HEK293 (cell line): ENCODE measurements around the gene CTCFL.

Experiments used
- CTCF ChIA-PET: fragments of 350-600 bp; formaldehyde crosslinking; extraction: SDS; loops from one replicate; lab custom pipeline; 2021; ENCODE audit warnings: antibody characterized with exemption; lab: Yijun Ruan, JAX
- POLR2A ChIA-PET: fragments of 300-600 bp; formaldehyde crosslinking; extraction: SDS; loops from one replicate; lab custom pipeline; 2020; ENCODE audit warnings: antibody characterized with exemption, inconsistent platforms; lab: Yijun Ruan, JAX
- H3K27ac ChIP-seq: fragments of 200-500 bp; sonication (Bioruptor generic); 2 replicates; pipeline ENCODE4 v1.5.1; 2014; ENCODE audit warnings: low read depth, low read length, control low read depth, inconsistent platforms; ENCODE audit errors: extremely low read depth
- H3K36me3 ChIP-seq, 2 experiments: fragments of 200-500 bp in 1 of 2; sonication (Bioruptor generic) in 1 of 2; 1 replicate in 1 of 2; 2 replicates in 1 of 2; pipeline ENCODE4 v1.5.1; 2014 to 2017; ENCODE audit warnings: inconsistent platforms in 2 of 2, low read length in 2 of 2; ENCODE audit not compliant: control insufficient read depth in 2 of 2, insufficient read depth in 1 of 2
- H3K4me1 ChIP-seq: fragments of 200-500 bp; sonication (Bioruptor generic); 2 replicates; pipeline ENCODE4 v1.5.1; 2014; ENCODE audit warnings: mild to moderate bottlenecking, low read length, inconsistent platforms; ENCODE audit not compliant: control insufficient read depth, insufficient read depth
- H3K4me3 ChIP-seq: 2 replicates; pipeline ENCODE4 v1.5.1; 2011; ENCODE audit warnings: low read depth, mild to moderate bottlenecking, control low read depth, low read length, moderate library complexity
- H3K9me3 ChIP-seq: fragments of 200-500 bp; sonication (Bioruptor generic); 2 replicates; pipeline ENCODE4 v1.5.1; 2014; ENCODE audit warnings: low read depth, low read length, inconsistent platforms; ENCODE audit not compliant: control insufficient read depth, insufficient read depth
- CTCF ChIP-seq: fragments of 450-650 bp; formaldehyde crosslinking; IDR thresholded peaks from 2 replicates; pipeline ENCODE4 v1.5.1; 2016; ENCODE audit warnings: missing biosample characterization, missing genetic modification characterization
- ELK4 ChIP-seq: IDR thresholded peaks from 2 replicates; pipeline ENCODE4 v1.6.1; 2011; ENCODE audit warnings: mild to moderate bottlenecking, low read depth, low read length, borderline replicate concordance
- INSM2 ChIP-seq: fragments of 450-650 bp; formaldehyde crosslinking; IDR thresholded peaks from 2 replicates; pipeline ENCODE4 v1.5.1; 2016; ENCODE audit warnings: missing biosample characterization, missing genetic modification characterization
- PATZ1 ChIP-seq: fragments of 450-650 bp; formaldehyde crosslinking; IDR thresholded peaks from 2 replicates; pipeline ENCODE4 v1.5.1; 2016; ENCODE audit warnings: missing biosample characterization, missing genetic modification characterization
- SCRT2 ChIP-seq: fragments of 450-650 bp; formaldehyde crosslinking; IDR thresholded peaks from 2 replicates; pipeline ENCODE4 v1.5.1; 2016; ENCODE audit warnings: missing biosample characterization, missing genetic modification characterization
- YY1 ChIP-seq: fragments of 450-650 bp; formaldehyde crosslinking; IDR thresholded peaks from 2 replicates; pipeline ENCODE4 v1.5.1; 2018; ENCODE audit warnings: missing biosample characterization, missing genetic modification characterization
- ZFHX2 ChIP-seq: fragments of 450-650 bp; formaldehyde crosslinking; conservative IDR thresholded peaks from 2 replicates; pipeline ENCODE4 v1.5.1; 2016; ENCODE audit warnings: missing biosample characterization, missing genetic modification characterization
- ZNF133 ChIP-seq: fragments of 450-650 bp; formaldehyde crosslinking; IDR thresholded peaks from 2 replicates; pipeline ENCODE4 v1.5.1; 2016; ENCODE audit warnings: missing biosample characterization, missing genetic modification characterization
- ZNF18 ChIP-seq: fragments of 450-650 bp; formaldehyde crosslinking; IDR thresholded peaks from 2 replicates; pipeline ENCODE4 v1.5.1; 2016; ENCODE audit warnings: missing biosample characterization, missing genetic modification characterization
- ZNF266 ChIP-seq: fragments of 450-650 bp; formaldehyde crosslinking; IDR thresholded peaks from 2 replicates; pipeline ENCODE4 v1.5.1; 2016; ENCODE audit warnings: missing biosample characterization, missing genetic modification characterization, low read depth
- ZNF37A ChIP-seq: fragments of 450-650 bp; IDR thresholded peaks from 2 replicates; pipeline ENCODE4 v1.5.1; 2018; ENCODE audit warnings: missing biosample characterization, missing genetic modification characterization
- ZNF510 ChIP-seq: fragments of 450-650 bp; formaldehyde crosslinking; IDR thresholded peaks from 2 replicates; pipeline ENCODE4 v1.5.1; 2018; ENCODE audit warnings: mild to moderate bottlenecking, missing genetic modification characterization, missing biosample characterization; ENCODE audit not compliant: insufficient replicate concordance
- ZNF513 ChIP-seq: fragments of 450-650 bp; IDR thresholded peaks from 2 replicates; pipeline ENCODE4 v1.5.1; 2018; ENCODE audit warnings: missing biosample characterization, missing genetic modification characterization
- ZNF560 ChIP-seq: fragments of 450-650 bp; formaldehyde crosslinking; IDR thresholded peaks from 2 replicates; pipeline ENCODE4 v1.5.1; 2017; ENCODE audit warnings: missing biosample characterization, missing genetic modification characterization, borderline replicate concordance
- ZNF623 ChIP-seq: fragments of 450-650 bp; formaldehyde crosslinking; IDR thresholded peaks from 2 replicates; pipeline ENCODE4 v1.5.1; 2016; ENCODE audit warnings: missing biosample characterization, missing genetic modification characterization
- ZNF639 ChIP-seq: fragments of 450-650 bp; formaldehyde crosslinking; IDR thresholded peaks from 2 replicates; pipeline ENCODE4 v1.5.1; 2016; ENCODE audit warnings: missing biosample characterization, missing genetic modification characterization
- ZNF645 ChIP-seq: fragments of 450-650 bp; formaldehyde crosslinking; IDR thresholded peaks from 2 replicates; pipeline ENCODE4; 2016; ENCODE audit warnings: missing biosample characterization, missing genetic modification characterization
- ZNF654 ChIP-seq: fragments of 450-650 bp; formaldehyde crosslinking; IDR thresholded peaks from 2 replicates; pipeline ENCODE4 v1.5.1; 2016; ENCODE audit warnings: low read depth, missing biosample characterization, missing genetic modification characterization
- ZNF660 ChIP-seq: fragments of 450-650 bp; IDR thresholded peaks from 2 replicates; pipeline ENCODE4 v1.5.1; 2018; ENCODE audit warnings: missing biosample characterization, mild to moderate bottlenecking, missing genetic modification characterization
- ZNF76 ChIP-seq: fragments of 450-650 bp; formaldehyde crosslinking; IDR thresholded peaks from 2 replicates; pipeline ENCODE4; 2016; ENCODE audit warnings: low read depth, missing biosample characterization, missing genetic modification characterization, borderline replicate concordance
- ZNF768 ChIP-seq: fragments of 450-650 bp; formaldehyde crosslinking; IDR thresholded peaks from 2 replicates; pipeline ENCODE4 v1.5.1; 2018; ENCODE audit warnings: missing biosample characterization, mild to moderate bottlenecking, missing genetic modification characterization

CTCFL gene

GRCh38 chr20:57524511-57525176 lies at the start of gene CTCFL:
Gene CTCFL (minus strand): TSS chr20:57525140. CDS start chr20:57524205, 935 bp downstream.
- no peaks in the 10 kb centered on the region for H3K4me1 ChIP-seq
- no peak within 1 kb of the TSS for H3K27ac ChIP-seq
- CTCF ChIA-PET = no interaction called here
- TF ChIP-seq ZFHX2 (tag by site-specific recombination) (0 out of 2 replicates have a peak, but pooled peaks have one; percentile 11), ZNF660 (tag by site-specific recombination) (no peak)
- H3K4me3 ChIP-seq = no peak within 1 kb of the TSS
- POLR2A ChIA-PET = no interaction called here
- no peaks in the 10 kb centered on the region for H3K9me3 ChIP-seq
- no peaks in the 10 kb centered on the region for H3K36me3 ChIP-seq

GRCh38 chr20:57573894-57574293 lies 49.0 kb upstream of the CTCFL start:
- CTCF ChIA-PET = interaction anchor here (0.8 to 4.5 kb wide), 14 partner anchors 9 to 76 kb away, joined by 3 to 33 read pairs (median 5); partner anchors contain the start of gene PCK1
- no peak overlapping the region for H3K27ac ChIP-seq
- H3K4me3 ChIP-seq = no peak overlapping the region
- no peaks in the 10 kb centered on the region for H3K9me3 ChIP-seq
- no peaks in the 10 kb centered on the region for H3K4me1 ChIP-seq
- POLR2A ChIA-PET = no interaction called here
- H3K36me3 ChIP-seq = no peaks in the 10 kb centered on the region
- TF ChIP-seq PATZ1 (tag by site-specific recombination) (no peak), ZNF133 (tag by site-specific recombination) (no peak), ZNF560 (no peak), ZNF513 (no peak), ZNF76 (tag by site-specific recombination) (no peak), ELK4 (no peak), YY1 (tag by site-specific recombination) (no peak), ZNF654 (tag by site-specific recombination) (peak; percentile 35), ZNF37A (no peak), ZNF18 (tag by site-specific recombination) (no peak), ZNF639 (tag by site-specific recombination) (no peak), ZNF623 (tag by site-specific recombination) (no peak), ZNF510 (tag by site-specific recombination) (no peak), INSM2 (tag by site-specific recombination) (no peak), ZNF768 (tag by site-specific recombination) (peak; percentile 61; the same call in 1 of the 2 replicates), ZNF266 (no peak), CTCF (tag by site-specific recombination) (peak; percentile 39), ZNF645 (tag by site-specific recombination) (no peak), SCRT2 (tag by site-specific recombination) (no peak)
